Activated B cell treated with CpG ODN at 0.5 μM for 24 hours (primary cell): ENCODE data around the gene TMEM50B. TPM values are rescaled to one million over a fixed set of nuclear protein-coding genes. Genes with fewer than 3 reads are reported as not detected.
A peak's percentile ranks its signal among the peaks of the same experiment; 100 is the strongest.

Experiments used
- ATAC-seq: fragments of 200-7000 bp; cut with Tn5 transposase; one replicate; pipeline ENCODE4 v1.10.0; 2021; ENCODE audit warnings: low read depth, mild to moderate bottlenecking, moderate library complexity
- CTCF ChIA-PET: fragments of 350-600 bp; sonication (Branson Sonifier 250); formaldehyde crosslinking; loops from one replicate; lab custom pipeline; 2021; ENCODE audit warnings: antibody characterized with exemption; lab: Charles Lee
- POLR2A ChIA-PET: fragments of 350-600 bp; sonication (Branson Sonifier 250); formaldehyde crosslinking; loops from one replicate; lab custom pipeline; 2021; ENCODE audit warnings: antibody characterized with exemption; lab: Charles Lee
- DNase-seq: peaks from one replicate; pipeline ENCODE4 v3.0.0; 2022
- H3K27ac Mint-ChIP-seq: one replicate; pipeline ENCODE4 v1.8.0; 2020; ENCODE audit warnings: mixed read lengths
- H3K27me3 Mint-ChIP-seq: one replicate; pipeline ENCODE4 v1.8.0; 2021; ENCODE audit warnings: mixed read lengths
- H3K36me3 Mint-ChIP-seq: one replicate; pipeline ENCODE4 v1.8.0; 2021; ENCODE audit warnings: low read depth, mixed read lengths
- H3K4me1 Mint-ChIP-seq: one replicate; pipeline ENCODE4 v1.8.0; 2021; ENCODE audit warnings: mixed read lengths
- H3K4me3 Mint-ChIP-seq: one replicate; pipeline ENCODE4 v1.8.0; 2020; ENCODE audit warnings: mild to moderate bottlenecking, mixed read lengths
- H3K9me3 Mint-ChIP-seq: one replicate; pipeline ENCODE4 v1.8.0; 2020; ENCODE audit warnings: mixed read lengths
- CTCF ChIP-seq: fragments of 200-600 bp; IDR thresholded peaks from one replicate; pipeline ENCODE4 v1.8.0; 2022; ENCODE audit warnings: antibody characterized with exemption, mild to moderate bottlenecking
- intact Hi-C: fragments of 100-400 bp; cut with micrococcal nuclease; formaldehyde crosslinking; loops from one replicate; pipeline ENCODE4 v1.15.1; 2024
- total RNA-seq: library from RNA; stranded (reverse); gene quantifications from 2 replicates; pipeline ENCODE4 v1.2.3, GENCODE V29; 2022

Gene TMEM50B
- total RNA-seq, 1 donor from 2014 or later = 42.3 TPM

- POLR2A ChIA-PET = interaction anchor here (1.0 to 1.3 kb wide), 2 partner anchors 15 to 104 kb away, joined by 4 to 5 read pairs; partner anchors contain the start of gene IFNAR1
- ATAC-seq = no peak
- no peak for DNase-seq
- intact Hi-C loops = no loop called here
- Mint-ChIP-seq H3K36me3 (peaks cover 83% of the 10 kb centered on the region), H3K9me3 (no peaks in the 10 kb centered on the region), H3K4me1 (peaks cover 30% of the 10 kb centered on the region), H3K27ac (no peak overlapping the region), H3K27me3 (no peaks in the 10 kb centered on the region), H3K4me3 (no peak overlapping the region)
- CTCF ChIA-PET = interaction anchor here (1.8 kb wide), 1 partner anchor 16 kb away, joined by 5 read pairs; no protein-coding TSS in a partner anchor
- no peak for TF ChIP-seq CTCF
Measured at GRCh38 chr21:33428669-33429068, 51.1 kb downstream of the TMEM50B start.

GRCh38 chr21:33427051-33427450 is 52.7 kb downstream of the TMEM50B start:
- H3K27me3 Mint-ChIP-seq = no peaks in the 10 kb centered on the region
- POLR2A ChIA-PET = interaction anchor here (0.7 kb wide), 2 partner anchors 14 to 32 kb away, joined by 4 to 9 read pairs; no protein-coding TSS in a partner anchor

GRCh38 chr21:33425825-33426224 is 53.9 kb downstream of the TMEM50B start:
- POLR2A ChIA-PET = no interaction called here
- CTCF ChIA-PET = no interaction called here
- TF ChIP-seq CTCF = no peak
- ATAC-seq (no peak), DNase-seq (no peak)
- Mint-ChIP-seq H3K4me3 (no peak overlapping the region), H3K27me3 (no peaks in the 10 kb centered on the region), H3K27ac (no peak overlapping the region), H3K4me1 (peaks cover 10% of the 10 kb centered on the region), H3K9me3 (no peaks in the 10 kb centered on the region), H3K36me3 (peaks cover 77% of the 10 kb centered on the region)
- intact Hi-C loops = no loop called here

More at GRCh38 chr21:33427051-33427450, 52.7 kb downstream of the TMEM50B start:
- no peak for TF ChIP-seq CTCF
- no peak for ATAC-seq
- CTCF ChIA-PET = interaction anchor here (1.8 kb wide), 1 partner anchor 18 kb away, joined by 5 read pairs; no protein-coding TSS in a partner anchor
- Mint-ChIP-seq H3K4me1 (peaks cover 14% of the 10 kb centered on the region), H3K27ac (peak overlapping the region; percentile 13), H3K9me3 (no peaks in the 10 kb centered on the region), H3K36me3 (peaks cover 78% of the 10 kb centered on the region), H3K4me3 (no peak overlapping the region)
- DNase-seq = no peak
- intact Hi-C loops = no loop called here

GRCh38 chr21:33424214-33424613 is 55.6 kb downstream of the TMEM50B start:
- intact Hi-C loops = no loop called here
- no peak for TF ChIP-seq CTCF
- Mint-ChIP-seq H3K4me3 (no peak overlapping the region), H3K36me3 (peaks cover 82% of the 10 kb centered on the region), H3K27me3 (no peaks in the 10 kb centered on the region), H3K9me3 (no peaks in the 10 kb centered on the region), H3K4me1 (peaks cover 5% of the 10 kb centered on the region), H3K27ac (no peak overlapping the region)
- no peak for DNase-seq
- ATAC-seq = no peak
- POLR2A ChIA-PET = no interaction called here
- CTCF ChIA-PET = no interaction called here

- H3K27me3 Mint-ChIP-seq = no peaks in the 10 kb centered on the region
- no peak overlapping the region for H3K27ac Mint-ChIP-seq
- ATAC-seq = no peak
Measured at GRCh38 chr21:33421713-33422393, 57.9 kb downstream of the TMEM50B start.

More at GRCh38 chr21:33421713-33422393, 57.9 kb downstream of the TMEM50B start:
- ChIA-PET CTCF (interaction anchor here (0.6 kb wide), 1 partner anchor 16 kb away, joined by 3 read pairs; no protein-coding TSS in a partner anchor), POLR2A (interaction anchor here (1.2 kb wide), 1 partner anchor 61 kb away, joined by 3 read pairs; no protein-coding TSS in a partner anchor)
- intact Hi-C loops = no loop called here
- DNase-seq = no peak
- no peak for TF ChIP-seq CTCF
- peaks cover 80% of the 10 kb centered on the region for H3K36me3 Mint-ChIP-seq
- H3K4me3 Mint-ChIP-seq = no peak overlapping the region
- no peaks in the 10 kb centered on the region for H3K4me1 Mint-ChIP-seq
- H3K9me3 Mint-ChIP-seq = no peaks in the 10 kb centered on the region
